ENCODE data around the gene C17orf58.

DNA sequence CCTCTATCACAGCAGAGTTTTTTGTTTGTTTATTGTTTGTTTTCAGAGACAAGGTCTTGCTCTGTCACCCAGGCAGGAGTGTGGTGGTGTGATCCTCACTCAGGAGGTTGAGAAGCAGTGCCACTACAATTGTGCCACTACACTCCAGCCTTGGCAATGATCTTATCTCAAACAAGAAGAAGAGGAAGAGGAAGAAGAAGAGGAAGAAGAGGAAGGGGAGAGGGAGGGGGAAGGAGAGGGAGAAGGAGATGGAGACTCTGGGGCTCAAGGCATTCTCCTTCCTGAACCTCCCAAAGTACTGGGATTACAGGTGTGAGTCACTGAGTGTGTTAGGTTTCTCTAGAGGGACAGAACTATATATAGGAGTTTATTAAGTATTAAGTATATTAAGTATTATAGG is 17.1 kb upstream of the C17orf58 start:
- TF ChIP-seq EZH2 (IDR thresholded peaks at IDR 0.05; ENCODE audit: borderline replicate concordance, low read depth, low read length, poor library complexity, severe bottlenecking) = no peak
- TF ChIP-seq, protein P1, sequence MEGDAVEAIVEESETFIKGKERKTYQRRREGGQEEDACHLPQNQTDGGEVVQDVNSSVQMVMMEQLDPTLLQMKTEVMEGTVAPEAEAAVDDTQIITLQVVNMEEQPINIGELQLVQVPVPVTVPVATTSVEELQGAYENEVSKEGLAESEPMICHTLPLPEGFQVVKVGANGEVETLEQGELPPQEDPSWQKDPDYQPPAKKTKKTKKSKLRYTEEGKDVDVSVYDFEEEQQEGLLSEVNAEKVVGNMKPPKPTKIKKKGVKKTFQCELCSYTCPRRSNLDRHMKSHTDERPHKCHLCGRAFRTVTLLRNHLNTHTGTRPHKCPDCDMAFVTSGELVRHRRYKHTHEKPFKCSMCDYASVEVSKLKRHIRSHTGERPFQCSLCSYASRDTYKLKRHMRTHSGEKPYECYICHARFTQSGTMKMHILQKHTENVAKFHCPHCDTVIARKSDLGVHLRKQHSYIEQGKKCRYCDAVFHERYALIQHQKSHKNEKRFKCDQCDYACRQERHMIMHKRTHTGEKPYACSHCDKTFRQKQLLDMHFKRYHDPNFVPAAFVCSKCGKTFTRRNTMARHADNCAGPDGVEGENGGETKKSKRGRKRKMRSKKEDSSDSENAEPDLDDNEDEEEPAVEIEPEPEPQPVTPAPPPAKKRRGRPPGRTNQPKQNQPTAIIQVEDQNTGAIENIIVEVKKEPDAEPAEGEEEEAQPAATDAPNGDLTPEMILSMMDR (conservative IDR thresholded peaks at IDR 0.05; ENCODE audit: low read depth, low read length) = no peak
